Left lobe of liver (tissue), 2 donors: Measurements from ENCODE around the gene SARM1. TPM values are rescaled to one million over a fixed set of nuclear protein-coding genes. Genes with fewer than 3 reads are reported as not detected.

Source experiments
- ATAC-seq: fragments of 200-7000 bp; cut with Tn5 transposase; one replicate; pipeline ENCODE4 v1.9.1; 2020; ENCODE audit warnings: mild to moderate bottlenecking, moderate library complexity
- DNase-seq: peaks from one replicate; pipeline ENCODE4 v3.0.0-alpha.2; 2020; ENCODE audit warnings: low spot score
- total RNA-seq: library from RNA; stranded (reverse); gene quantifications from one replicate; pipeline ENCODE4 v1.2.1, GENCODE V29; 2021
- donor health status: DM: no; HTN: no; CAD: no; lungs with moderate emphysema.
- donor health status: DM: no; HTN: yes; CAD: no.

Gene SARM1
- total RNA-seq, 1 donor from 2014 or later = 5.8 TPM

DNA sequence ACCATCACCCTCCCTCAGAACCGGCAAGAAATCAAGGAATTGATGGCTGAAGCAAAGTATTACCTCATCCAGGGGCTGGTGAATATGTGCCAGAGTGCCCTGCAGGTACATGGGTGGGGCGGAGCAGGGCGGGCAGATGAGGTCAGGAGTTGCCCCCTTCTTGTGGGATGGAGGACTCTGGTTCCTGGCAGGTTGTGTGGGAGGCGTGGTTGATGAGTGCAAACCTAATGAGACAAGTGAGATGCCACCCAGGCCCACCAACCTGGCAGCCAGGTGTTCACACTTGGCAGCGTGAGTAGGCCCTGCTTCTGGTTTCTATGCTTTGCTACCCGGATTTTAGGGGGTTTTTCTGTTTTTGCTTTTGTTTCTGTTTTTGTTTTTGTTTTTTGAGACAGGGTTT, 31.1 kb upstream of the SARM1 start:
- ATAC-seq (no peak), DNase-seq (no peak)

DNA sequence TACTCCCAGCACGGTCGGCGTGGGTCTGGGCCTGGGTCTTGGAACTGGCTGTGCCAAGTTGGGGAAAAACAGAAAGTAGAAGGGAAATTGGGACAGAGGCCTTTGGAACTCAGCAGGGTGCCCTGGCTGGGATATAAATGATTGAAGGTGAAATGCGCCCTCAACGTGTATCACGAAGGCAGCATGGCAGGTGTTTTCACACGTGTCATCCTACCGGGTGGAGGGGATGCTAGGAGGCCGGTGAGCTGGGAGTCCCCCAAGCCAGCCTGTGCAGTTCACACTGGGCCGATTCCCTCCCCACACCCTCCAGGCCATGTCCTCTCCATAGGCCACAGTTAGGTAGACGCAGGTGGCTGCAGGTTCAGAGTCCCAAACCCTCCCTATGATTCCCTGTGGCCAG, 30.0 kb upstream of the SARM1 start:
- DNase-seq = no peak
- ATAC-seq = no peak

DNA sequence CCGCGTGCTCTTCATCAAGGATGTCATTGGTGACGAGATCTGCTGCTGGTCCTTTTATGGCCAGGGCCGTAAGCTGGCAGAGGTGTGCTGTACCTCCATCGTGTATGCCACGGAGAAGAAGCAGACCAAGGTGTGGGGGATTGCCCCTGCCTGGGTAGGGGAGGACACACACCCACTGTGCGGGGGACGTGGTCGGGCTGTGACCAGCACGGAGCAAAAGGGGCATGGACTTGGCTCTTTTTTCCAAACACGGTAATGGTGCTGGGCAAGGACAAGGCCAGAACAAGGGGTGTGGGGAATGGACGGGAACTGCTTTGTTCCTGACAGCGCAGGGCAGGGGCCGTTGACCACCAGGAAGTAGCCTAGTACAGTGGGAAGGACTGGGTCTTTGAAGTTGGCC, 29.2 kb upstream of the SARM1 start:
- no peak for DNase-seq
- no peak for ATAC-seq

DNA sequence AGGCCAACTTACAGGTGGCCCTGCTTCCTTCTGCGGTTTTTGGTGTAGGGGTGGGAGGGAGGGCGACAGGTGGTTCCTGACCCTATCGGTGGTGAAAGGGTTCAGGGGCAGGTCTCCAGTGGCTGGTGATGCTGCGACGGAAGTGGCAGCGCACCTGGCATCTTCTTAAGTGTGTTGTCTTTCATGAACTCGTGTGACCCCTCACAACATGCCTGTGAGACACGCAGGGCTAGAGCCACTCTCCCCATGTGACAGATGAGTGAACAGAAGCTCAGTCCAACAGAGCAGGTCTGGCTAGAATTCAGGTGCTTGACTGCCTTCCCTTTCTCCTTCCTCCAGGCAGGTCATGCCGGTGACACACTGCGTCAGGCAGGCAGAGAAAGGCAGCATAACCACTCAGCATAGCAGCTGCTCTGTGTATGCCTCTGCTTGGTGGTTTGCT, 28.0 kb upstream of the SARM1 start:
- peak; percentile 55 for DNase-seq
- peak; percentile 6 for ATAC-seq

DNA sequence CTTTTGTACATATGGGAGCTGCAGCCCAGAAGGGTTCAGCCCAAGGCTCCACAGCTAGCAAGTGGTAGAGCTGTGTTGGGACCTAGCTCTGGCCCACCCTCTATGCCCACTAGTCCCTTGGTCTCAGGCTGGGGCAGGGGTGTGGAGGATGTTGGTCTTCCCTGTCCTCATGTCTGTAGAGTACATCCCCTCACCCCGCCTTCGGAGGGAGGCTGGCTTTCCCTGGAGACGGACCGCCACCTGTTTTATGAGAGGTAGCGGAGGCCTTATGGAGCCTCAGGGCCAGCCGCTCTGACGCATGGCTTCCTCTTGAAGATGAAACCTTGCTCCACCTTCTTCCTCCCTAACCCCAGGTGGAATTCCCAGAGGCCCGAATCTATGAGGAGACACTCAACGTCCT, 27.5 kb upstream of the SARM1 start:
- no peak for DNase-seq

DNA sequence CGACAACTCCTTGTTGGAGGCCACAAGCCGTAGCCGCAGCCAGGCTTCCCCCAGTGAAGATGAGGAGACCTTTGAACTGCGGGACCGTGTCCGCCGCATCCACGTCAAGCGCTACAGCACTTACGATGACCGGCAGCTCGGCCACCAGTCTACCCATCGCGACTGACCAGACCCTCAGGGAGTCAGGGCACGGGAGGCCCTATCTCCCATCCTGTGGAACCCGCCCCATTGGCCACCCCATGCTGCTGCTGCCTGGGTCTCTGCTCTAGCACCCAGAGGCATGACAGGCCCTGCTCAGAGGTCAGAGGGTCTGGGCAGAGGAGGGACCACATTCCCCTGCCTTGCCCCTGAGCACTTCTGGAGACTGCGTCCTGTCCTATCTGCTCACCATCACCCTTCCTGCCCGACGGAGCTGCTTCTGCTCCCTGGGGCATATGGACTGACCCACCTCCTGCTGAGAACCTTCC, 27.0 kb upstream of the SARM1 start:
- ATAC-seq = no peak
- DNase-seq = no peak

More for the DNA sequence above, 27.5 kb upstream of the SARM1 start:
- no peak for ATAC-seq

DNA sequence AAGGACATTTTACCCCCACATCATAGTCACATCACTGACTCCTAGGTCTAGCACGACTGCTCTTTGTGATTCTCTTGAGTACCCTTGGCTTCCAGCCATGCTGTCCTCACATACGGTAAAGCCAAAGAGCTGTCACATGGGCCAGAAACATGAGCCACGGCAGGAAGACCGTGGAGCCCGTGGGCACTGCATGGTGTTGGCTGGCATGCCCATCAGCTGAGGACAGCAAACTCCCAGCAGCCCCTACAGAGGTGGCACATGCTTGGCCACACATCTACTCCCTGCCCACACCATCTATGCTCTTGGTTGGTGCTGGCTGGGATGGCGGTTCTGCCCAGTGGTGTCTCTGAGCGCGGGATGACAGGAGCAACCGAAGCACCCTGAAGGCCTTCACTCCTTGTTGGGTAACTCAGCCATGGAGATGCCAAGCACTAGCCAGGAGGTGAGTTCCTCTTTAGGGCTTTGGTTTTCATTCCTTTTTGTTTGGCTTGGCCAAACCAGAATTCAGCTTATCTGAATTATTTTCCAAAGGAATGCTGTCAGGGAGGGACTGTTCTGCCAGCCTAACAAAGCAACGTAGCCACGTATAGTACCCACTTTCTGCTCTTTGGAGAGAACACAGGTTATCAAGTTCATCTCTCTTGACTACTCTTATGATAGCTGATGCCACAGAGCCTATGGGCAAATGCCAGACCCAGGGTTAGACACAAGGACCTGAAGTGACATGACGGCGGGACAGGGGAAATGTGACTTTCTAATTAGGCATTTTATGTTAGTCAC, 25.9 kb upstream of the SARM1 start:
- DNase-seq (peak; percentile 76), ATAC-seq (peak; percentile 21)

DNA sequence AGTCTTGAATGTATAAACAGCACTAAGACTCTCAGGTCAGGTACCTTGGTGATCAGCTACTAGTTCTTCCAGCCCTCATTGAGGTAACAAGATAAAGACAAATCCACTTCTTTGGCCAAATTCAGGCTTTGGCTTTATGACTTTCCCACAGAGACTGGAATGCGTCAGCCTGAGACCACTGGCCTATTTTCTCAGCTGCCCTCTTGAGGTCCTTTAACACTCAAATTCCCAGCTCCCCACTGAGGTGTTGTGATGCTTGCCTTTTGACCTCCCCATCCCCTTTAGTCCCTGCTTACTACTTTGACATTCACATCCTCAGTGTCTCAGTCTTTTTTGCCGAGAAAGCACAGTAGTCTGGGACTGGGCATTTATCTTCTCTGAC, 25.3 kb upstream of the SARM1 start:
- ATAC-seq (no peak), DNase-seq (no peak)

DNA sequence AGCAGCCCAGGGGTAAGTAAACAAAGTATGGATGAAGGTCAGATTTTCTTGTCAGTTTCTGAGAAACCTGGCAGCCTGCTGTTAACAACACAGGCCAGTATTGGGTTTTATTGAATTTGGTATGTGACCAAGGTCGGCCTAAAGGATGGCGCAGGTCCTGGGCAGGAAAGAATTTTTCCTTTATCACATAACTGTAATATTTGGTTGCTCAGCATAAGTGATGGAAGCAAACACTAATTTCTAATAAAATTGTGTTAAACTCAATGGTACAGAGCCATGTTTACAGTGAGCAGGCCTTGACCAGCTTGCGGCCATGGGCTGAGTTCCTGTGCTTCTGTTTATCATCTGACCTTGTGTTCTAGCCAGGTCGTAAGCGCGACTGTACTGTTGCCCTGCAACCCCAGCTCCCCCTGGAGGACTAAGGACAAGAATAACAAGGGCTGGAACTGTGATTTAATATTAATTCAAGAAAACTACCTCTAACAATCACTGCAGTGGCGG, 24.7 kb upstream of the SARM1 start:
- ATAC-seq = peak; percentile 74
- peak; percentile 82 for DNase-seq

DNA sequence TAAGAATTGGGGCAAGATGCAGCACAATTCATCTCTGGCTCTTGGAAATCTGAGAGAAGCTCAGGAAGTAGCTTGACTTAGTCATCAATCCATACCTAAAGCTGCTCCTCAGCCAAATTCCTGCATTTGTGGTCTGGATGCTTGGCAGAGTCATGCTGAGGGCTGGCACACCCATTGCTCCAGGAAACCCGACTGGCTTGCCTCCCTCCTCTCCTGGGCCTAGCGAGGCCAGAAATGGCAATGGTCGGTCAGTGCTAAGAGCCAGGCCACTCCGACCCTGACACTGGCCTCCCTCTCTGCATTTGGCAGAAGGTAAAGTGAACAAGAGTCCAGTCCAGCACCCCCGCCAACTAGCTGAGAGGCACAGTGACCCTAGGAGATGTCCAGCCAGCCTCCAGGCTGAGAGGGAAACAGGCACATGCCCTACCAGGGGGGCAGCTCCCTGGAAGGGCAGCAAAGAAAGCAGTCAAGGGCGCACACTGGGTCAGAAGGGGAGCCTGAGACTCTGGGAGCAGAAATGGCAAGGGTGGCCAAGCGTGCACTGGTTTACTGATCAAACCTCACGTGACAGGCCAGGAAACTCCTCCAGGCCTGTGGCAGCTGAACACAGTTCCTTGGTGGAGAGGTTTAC, 24.1 kb upstream of the SARM1 start:
- peak; percentile 66 for ATAC-seq
- peak; percentile 87 for DNase-seq

DNA sequence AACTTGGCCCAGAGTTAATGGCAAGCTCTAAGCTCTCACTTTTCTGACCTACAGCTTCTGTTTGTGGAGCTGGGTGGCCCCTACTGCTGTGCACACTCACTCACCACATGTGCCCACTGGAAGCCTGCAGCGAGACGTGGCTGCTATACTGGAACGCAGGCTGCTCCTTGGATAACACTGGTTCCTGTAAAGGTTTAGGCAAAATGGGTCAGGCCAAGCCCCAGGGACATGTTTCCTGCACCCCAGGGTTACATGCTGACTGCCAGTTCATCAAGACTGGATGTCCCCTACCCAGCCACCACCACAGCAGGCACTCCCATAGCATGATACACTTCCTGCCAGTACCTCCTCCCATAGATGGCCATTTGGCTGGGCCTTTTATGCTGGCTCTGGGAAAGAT, 22.5 kb upstream of the SARM1 start:
- no peak for DNase-seq

DNA sequence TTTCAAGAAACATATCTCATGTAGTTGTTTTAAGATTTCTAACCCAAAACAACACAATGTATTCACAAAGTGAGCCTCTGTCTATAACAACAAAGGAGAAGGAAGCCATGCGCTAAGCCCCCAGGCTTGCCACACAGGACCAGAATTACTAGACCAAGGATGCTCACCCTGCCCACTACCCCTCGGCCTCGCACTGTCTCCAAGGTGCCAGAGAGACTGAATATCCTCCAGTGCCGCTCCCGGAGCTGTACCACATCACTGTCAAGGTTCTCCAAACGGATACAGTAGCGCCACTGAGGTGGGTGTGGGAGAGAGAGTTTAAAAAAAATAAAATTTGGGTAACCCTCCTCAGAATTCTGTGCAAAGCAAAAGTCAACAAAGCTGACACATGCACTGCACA, 21.2 kb upstream of the SARM1 start:
- DNase-seq = no peak
- ATAC-seq = no peak

More for the DNA sequence above, 22.5 kb upstream of the SARM1 start:
- no peak for ATAC-seq

DNA sequence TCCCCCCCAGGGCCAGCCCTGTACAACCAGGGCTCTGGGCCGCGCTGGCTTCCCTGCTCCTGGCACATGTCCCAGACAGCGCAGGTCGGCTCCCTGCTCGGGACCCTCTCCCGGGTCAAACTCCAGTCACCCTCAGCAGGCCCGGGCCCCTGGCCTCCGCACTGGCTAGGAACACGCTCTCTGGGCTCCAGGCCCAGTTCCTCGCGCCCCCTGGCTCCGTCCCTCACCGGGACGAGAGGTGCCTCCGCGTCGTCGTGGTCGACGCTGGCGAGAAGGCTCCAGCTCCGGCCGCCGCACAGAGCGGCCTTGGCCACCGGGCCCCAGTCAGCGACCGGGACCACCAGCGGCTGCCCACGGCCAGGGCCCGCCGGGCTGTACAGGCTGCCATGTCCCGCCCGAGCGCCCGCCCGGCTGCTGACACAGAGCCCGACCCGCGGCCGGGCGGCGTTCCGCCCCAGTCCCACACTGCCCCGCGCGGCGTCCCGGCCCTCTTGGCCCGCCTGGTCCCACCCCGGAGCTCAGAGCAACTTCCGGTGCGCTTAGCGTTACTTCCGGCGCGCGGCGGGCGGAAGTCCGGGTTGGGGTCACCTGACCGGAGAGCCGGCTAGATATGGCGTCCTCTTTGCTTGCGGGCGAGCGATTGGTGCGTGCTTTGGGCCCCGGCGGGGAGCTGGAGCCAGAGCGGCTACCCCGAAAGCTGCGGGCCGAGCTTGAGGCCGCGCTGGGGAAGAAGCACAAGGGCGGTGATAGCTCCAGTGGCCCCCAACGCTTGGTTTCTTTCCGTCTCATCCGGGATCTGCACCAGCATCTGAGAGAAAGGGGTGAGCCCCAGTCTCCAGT, 14.2 kb upstream of the SARM1 start, which contains the start of gene POLDIP2:
TSS of gene POLDIP2 (minus strand) at position 467 of the 840 bp plus-strand sequence. CDS start at position 388, 79 bp downstream.
- DNase-seq (peak; percentile 97), ATAC-seq (peak; percentile 98)

DNA sequence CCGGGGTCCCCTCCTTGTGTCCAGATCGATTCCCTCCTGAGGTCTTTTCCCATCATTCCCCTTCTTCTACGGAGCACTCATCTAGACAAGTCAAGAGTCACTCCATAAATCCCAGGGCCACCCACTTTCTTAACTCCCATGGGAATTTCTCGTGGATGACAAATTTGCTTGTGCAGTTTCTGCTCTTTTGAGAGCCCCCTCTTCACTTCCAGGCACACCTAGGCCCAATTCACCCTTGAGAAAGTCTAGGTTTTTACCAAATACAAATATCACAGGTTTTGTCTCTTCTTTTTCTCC, 13.6 kb upstream of the SARM1 start:
- no peak for DNase-seq
- ATAC-seq = no peak

DNA sequence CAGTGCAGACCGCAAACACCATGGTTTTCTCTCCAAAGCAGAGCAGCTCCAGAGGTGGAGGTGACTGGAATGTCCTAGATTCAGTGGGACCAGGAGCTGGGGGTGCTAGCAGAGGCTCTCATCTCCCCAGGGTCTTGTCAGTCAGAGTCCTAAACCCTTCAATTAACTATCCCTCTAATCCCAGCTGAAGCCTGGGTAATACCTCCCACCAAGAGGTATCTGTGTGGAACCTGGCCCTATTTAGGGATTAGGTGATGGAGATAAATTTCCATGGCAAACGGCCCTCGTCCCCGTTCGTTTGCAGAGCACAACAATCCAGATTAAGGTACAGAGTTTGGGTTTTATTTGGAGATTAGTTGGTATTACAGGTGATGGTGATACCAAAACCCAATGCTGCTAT, 8.3 kb upstream of the SARM1 start:
- no peak for ATAC-seq
- no peak for DNase-seq

DNA sequence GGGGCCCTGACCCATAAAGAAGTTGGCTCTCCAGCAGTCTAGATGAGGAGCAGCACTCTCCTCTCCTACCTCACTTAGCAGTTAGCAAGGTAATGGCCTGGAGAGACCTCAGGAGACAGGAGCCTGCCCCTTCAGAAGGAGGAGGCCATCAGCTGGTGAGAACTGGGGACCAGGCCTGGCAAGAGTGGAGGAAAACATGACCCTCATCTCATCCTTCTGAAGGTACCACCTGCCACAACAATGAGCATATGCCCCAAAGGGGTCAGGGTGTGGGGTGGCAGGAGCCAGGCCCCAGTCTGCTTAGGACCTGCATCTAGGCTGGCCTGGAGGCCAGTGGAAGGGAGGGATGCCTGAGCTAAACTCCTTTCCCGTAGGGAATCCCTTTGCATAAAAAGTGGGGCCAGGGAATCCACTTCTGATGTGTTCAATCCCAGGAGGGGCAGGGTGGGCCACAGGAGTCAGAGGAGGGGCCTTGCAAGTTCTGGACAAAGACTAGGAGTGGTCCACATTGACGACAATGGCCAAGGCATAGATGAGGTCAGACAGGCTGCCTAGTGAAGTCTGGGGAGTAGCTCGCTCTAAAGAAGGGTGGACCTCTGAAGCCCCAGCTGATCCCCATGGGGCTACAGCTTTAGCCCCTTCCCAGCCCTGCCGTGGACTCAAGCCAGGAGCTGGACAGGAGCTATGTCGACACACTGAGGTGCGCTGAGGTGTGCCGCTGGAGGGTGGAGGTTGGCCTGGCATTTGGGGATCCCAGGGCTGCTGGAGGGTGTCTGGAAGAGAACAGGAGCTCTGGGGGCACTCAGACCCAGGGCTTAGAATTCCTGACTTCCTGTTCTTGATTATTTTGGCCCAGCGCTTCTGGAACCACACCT, 7.5 kb upstream of the SARM1 start:
- no peak for DNase-seq
- ATAC-seq = no peak

DNA sequence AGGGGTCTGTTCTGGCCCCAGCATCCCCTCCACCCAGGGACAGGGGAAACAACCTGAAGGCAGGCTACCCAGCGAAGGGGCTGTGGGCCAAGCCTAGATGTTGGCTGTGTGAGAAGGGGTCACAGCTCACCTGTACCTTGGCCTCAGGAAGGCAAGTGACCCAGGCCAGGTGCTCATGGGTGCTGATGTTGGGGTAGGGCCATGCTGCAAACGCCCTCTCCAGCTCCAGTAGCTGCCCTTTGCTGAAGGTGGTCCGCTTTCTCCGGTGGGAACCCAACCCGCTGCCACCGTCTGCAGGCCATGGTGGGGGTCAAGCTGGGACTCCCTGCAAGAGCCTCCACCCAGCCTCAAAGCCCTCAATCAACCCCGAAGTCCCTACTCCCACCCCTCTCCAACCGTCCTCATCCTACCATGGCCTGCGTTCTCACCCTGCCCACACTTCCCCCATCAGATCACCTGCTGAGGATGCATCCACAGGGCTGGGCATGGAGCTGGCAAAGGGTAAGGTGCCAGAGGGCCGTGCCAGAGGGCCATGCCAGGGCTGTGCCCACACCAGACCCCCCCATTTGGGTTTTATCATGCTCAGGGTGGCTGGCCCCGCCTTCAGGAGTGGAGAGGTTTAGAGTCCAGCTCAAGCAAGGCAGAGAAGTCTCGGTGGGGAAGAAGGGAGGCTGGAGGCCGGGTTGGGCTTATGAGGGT, 6.7 kb upstream of the SARM1 start, which contains the start of gene SEBOX:
TSS of gene SEBOX (minus strand) at position 535 of the 699 bp plus-strand sequence. CDS start at position 487, 48 bp downstream.
- ATAC-seq (peak; percentile 55), DNase-seq (peak; percentile 80)

DNA sequence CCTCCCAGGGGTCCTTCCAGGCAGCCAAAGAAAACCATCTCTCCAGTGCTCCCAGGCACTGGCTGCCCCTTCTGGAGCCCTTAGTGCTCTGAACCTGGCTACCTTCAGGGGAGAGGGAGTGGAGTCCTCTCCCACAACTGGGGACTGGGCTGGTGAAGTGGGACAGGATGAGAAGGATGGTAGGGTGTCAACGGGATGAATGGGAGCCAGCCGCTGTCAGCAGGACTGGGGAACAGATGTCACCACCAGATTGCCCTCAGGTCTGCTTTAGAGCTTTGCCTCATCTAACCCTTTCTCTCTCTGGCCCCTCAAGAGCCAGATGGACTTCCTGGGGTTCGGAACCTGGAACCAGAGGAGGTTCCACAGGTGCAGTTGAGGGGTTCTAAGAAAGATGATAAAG, 6.0 kb upstream of the SARM1 start:
- DNase-seq (no peak), ATAC-seq (peak; percentile 9)

DNA sequence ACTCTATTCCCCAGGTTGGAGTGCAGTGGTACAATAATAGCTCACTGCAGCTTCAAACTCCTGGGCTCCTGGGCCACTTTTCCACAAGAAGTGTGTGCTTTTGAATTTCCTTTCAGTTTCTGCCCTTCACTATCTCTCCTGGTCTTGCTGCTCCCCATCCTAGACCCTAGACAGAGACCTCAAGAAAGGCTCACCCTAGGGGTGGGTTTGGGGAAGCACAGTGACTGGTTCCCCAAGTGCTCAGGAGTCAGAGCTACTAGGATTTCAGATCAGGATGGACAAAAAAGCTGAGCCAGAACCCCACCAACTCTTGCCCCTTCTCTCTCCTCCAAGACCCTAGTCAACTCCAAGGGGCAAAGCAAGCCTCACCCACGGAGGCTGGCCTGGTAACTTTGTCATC, 4.9 kb upstream of the SARM1 start:
- no peak for ATAC-seq
- no peak for DNase-seq
